ENCODE data around the gene OR4C15.

Gene OR4C15

GRCh38 chr11:55554169-55554568 is at the start of gene OR4C15:
TSS of gene OR4C15 (plus strand) at chr11:55554469. CDS start at chr11:55554469, 0 bp downstream.
- no peak for DNase-seq

GRCh38 chr11:55571828-55572227 is 17.6 kb downstream of the OR4C15 start, which contains the start of gene OR4C16:
TSS of gene OR4C16 (plus strand) at chr11:55572128. CDS start at chr11:55572128, 0 bp downstream.
- DNase-seq: no peak

- DNase-seq: no peak
These were observed 18.3 kb downstream of the OR4C15 start for GRCh38 chr11:55572548-55572947.

Data from NCI-H1436 (cell line).